NCI-H345 treated with DMSO at 0.1 percent for 48 hours (cell line): ENCODE results near the gene HDGFL2.

ENCODE experiments used
- DNase-seq: peaks from one replicate; lab custom pipeline; 2025; ENCODE audit not compliant: unreplicated experiment; lab: John Stamatoyannopoulos, UW

Gene HDGFL2

DNA sequence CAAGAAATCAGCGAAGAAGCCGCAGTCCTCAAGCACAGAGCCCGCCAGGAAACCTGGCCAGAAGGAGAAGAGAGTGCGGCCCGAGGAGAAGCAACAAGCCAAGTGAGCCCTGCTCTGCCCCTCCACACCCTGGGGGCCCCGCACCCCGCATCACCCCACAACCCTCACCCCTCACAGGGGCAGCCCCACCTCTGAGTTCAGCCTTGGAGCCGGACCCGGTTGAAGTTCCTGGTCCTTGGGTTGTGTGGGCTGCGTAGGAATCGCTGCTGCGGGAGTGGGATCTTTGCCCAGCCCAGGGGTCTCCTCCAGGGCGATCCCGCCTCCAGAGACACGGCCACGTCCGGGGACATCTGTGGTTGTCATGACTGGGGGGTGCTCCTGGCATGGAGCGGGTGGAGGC is 24.2 kb downstream of the HDGFL2 start:
- DNase-seq = no peak

GRCh38 chr19:4497770-4498389 is 25.8 kb downstream of the HDGFL2 start:
- DNase-seq = no peak

- DNase-seq = no peak
Measured at GRCh38 chr19:4498694-4499093, 26.6 kb downstream of the HDGFL2 start.

GRCh38 chr19:4499318-4499717 is 27.2 kb downstream of the HDGFL2 start:
- no peak for DNase-seq

GRCh38 chr19:4499855-4500254 is 27.8 kb downstream of the HDGFL2 start:
- no peak for DNase-seq

- no peak for DNase-seq
Measured at GRCh38 chr19:4500841-4501591, 28.9 kb downstream of the HDGFL2 start.

GRCh38 chr19:4501691-4502090 is 29.6 kb downstream of the HDGFL2 start:
- DNase-seq = no peak

DNA sequence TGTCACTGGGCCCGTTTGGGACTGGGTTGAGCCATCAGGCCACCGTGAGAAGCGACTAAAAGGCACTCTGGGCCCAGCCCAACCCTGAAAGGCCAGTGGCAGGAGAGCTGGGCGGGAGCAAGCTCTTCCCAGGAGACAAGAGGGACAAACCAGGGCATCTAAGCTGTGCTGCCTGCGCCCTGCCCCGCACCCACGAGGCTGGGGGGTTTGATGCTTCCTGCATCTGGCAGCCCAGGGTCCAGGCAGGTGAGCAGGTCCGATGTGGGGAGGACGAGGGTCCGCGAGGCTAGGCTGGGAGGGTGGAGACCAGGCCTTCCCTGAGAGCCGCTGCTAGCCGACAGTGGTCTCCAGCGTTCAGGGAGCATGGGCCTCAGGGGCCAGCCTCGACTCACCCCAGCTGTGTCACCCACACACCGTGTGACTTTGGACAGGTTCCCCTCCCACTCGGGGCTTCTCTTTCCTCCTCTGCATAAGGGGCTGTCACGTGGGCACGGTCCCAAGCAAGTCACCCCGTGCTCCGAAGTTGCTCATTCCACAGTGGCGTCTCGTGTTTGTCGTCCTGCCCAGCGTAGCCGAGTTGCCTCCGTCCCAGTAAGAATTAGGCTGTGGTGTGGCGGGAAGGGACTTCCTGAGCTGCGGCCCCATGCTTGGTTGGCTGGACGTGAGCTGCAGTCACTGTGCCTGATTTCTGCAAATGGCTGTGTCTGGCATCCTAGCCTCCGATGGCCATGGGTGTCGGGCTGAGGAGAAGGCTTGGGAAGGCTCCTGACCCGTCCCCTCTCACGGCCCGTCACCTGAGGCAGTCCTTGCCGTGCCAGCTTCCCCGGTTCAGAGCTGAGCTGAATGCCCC is 30.4 kb downstream of the HDGFL2 start:
- DNase-seq = no peak

GRCh38 chr19:4503132-4503824 is 31.2 kb downstream of the HDGFL2 start:
- DNase-seq = no peak

- DNase-seq = no peak
Measured at GRCh38 chr19:4503825-4504170, 31.7 kb downstream of the HDGFL2 start.

DNA sequence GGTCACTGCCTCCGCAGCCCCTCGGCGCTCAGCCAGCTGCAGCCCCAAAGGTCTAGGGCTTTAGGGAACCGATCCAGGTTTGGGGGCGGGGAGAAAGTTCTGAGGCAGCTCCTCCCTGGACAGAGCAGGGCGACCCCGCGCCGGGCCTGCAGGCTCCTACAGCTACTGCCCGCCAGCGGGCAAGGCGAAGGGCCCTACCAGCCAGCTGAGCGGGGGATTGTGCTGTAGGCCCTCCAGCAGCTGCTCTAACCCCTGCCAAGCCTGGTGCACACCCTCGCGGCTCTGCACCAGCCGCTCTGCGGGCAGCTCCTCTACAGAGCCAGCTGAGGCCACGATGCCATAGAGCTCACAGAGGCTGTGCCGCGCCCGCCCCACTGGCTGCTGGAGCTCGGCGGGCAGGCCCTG is 32.2 kb downstream of the HDGFL2 start:
- no peak for DNase-seq

DNA sequence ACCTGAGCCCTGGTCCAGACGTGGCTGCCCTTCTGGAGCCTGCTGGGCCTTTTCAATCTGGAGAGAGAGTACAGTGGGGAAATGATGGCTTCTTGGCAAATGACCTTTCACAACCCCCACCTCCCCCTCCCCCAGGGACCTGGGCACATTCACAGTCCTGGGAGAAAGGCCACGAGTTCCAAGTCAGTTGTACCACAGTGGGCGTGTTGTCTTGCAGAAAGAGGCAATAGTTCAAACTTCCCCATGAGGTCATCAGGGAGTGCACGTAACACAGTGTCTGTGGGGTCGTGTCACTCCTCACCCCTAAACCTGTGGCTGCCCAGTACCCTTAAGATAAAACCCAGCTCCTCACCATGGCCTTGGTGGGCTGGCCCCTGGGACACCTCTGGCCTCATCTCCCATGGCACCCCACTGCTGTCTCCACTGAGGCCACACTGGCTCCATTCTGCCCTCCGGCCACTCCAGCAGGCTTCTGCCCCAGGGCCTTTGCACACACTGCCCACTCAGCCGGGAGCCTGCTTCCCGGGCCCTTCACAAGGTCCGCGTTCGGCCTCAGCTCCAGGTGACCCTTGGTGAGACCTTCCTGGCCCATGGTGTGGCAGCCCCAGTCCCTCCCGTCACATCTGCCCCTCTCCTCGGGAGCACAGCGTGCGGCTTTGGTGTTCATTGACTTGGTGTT is 32.9 kb downstream of the HDGFL2 start:
- DNase-seq = no peak

GRCh38 chr19:4505570-4506448 is 33.7 kb downstream of the HDGFL2 start:
- no peak for DNase-seq

DNA sequence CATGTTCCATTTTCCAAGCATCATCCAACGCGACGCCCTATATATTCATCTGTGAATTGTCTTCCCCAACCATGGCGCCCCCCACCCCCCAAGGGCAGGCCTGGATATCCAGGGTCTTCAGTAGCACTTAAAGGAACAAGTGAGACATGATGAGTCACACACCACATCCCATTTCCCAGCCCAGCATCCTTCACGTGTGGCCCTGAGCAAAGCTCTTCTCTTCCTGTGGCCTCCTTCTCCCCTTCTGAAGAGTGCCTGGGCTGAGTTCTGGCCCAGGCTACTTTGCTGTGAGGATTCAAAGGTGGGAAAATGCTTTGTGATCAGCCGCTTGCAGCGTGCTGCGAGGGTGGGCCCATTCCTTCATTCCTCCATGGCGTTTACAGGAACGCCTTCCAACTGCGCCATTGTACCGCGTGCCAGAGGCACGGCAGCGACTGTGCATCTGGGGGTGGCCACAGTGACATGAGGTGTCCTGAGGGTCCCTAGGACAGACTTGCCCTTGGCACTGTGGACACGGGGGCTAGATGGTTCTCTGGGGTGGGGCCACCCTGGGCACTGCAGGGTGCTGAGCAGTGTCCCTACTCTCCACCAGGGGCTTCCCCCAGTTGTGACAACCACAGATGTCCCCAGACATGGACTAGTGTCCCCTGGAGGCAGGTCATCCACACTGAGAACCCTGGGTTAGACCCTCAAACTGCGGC is 34.5 kb downstream of the HDGFL2 start:
- DNase-seq = no peak

- no peak for DNase-seq
Measured at GRCh38 chr19:4507150-4507452, 35.0 kb downstream of the HDGFL2 start.

DNA sequence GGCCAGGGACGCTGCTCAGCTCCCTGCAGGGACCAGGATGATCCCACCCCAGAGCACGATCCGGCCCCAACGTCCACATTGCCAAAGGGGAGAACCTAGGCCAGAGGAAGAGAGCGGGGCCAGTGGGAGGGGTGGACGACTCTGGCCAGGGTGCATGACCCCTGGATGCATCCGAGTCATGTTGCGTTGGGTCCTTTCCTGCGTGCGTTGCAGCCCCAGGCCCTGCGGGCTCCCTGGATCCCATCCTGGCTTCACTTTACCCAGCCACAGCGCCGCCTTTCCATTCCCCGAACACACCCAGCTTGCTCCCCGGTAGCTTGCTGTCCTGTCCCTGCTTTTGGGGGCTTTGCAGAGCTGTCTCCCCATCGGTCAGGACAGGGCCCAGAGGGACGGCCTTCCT is 35.7 kb downstream of the HDGFL2 start:
- no peak for DNase-seq

- no peak for DNase-seq
Measured at GRCh38 chr19:4508698-4509097, 36.6 kb downstream of the HDGFL2 start.

- no peak for DNase-seq
Measured at GRCh38 chr19:4510435-4511255, 38.5 kb downstream of the HDGFL2 start.
